ENCODE data around the gene NRP2. TPM values are rescaled to one million over a fixed set of nuclear protein-coding genes. Genes with fewer than 3 reads are reported as not detected.

Gene NRP2
- total RNA-seq, 2 donors from 2014 or later = 0.91 to 2.2 TPM

- no peaks in the 10 kb centered on the region for H3K9me3 Mint-ChIP-seq
- no peaks in the 10 kb centered on the region for H3K4me1 Mint-ChIP-seq
- H3K4me3 Mint-ChIP-seq = no peak overlapping the region
- no peak for ATAC-seq (replicated peaks)
- no peaks in the 10 kb centered on the region for H3K36me3 Mint-ChIP-seq (ENCODE audit: low read depth)
- H3K27ac Mint-ChIP-seq = no peak overlapping the region
- H3K27me3 Mint-ChIP-seq = peaks cover 42% of the 10 kb centered on the region
These were observed 82.0 kb downstream of the NRP2 start for GRCh38 chr2:205764270-205764746.

- no peaks in the 10 kb centered on the region for H3K9me3 Mint-ChIP-seq
- H3K27me3 Mint-ChIP-seq = peaks cover 40% of the 10 kb centered on the region
- no peaks in the 10 kb centered on the region for H3K36me3 Mint-ChIP-seq (ENCODE audit: low read depth)
These were observed 82.8 kb downstream of the NRP2 start for GRCh38 chr2:205765151-205765550.

DNA sequence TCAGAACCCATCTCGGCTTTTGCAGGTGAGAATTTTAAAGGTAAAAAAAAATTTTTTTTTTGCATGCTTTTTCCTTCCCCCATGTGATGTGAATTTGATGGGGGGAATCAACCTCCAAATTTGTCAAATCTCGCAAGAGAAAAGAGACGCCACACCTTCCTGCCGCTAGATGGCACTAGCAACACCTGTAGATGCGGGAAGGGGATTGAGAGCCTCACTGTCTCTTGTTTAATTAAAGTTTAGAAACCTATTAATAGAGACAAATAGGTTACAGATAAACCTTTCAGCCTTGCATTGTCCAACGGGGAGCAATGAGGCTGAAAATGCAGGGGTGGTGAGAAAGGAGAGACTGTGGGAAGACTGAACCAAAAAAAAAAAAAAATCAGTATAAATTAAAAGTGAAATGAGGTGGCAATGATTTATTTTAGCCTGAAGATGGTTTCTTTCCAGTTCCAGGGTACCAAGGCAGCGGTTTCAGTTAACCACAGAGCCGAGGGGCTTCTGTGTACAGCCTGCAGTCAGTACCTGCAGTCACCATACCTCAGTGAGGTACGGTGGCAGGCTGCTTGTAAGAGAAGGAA lies 84.6 kb downstream of the NRP2 start:
- Mint-ChIP-seq H3K27me3 (peaks cover 38% of the 10 kb centered on the region), H3K4me1 (no peaks in the 10 kb centered on the region), H3K36me3 (ENCODE audit: low read depth) (no peaks in the 10 kb centered on the region), H3K27ac (no peak overlapping the region), H3K9me3 (no peaks in the 10 kb centered on the region), H3K4me3 (no peak overlapping the region)
- ATAC-seq (replicated peaks) = no peak

More at GRCh38 chr2:205765151-205765550, 82.8 kb downstream of the NRP2 start:
- Mint-ChIP-seq H3K4me3 (no peak overlapping the region), H3K27ac (no peak overlapping the region), H3K4me1 (no peaks in the 10 kb centered on the region)
- ATAC-seq (replicated peaks) = no peak

DNA sequence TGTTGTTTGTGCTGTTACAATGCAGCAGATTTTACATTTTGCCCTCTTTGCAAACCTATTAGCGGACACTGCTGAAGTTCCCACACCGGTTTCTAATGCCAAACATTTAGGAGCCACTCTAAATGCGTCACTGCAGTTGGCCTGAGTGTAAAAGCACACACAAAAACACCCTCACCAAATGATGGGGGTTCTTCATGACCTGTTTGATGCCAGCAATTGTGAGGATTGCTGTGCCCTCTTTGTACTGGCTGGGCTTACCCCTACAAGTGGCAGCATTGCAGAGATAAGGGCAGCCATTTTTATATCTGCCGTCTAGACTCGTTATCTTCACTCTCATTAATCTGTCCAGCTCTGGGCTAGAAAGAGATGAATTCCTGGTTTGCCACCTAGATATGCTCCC lies 85.3 kb downstream of the NRP2 start:
- peaks cover 40% of the 10 kb centered on the region for H3K27me3 Mint-ChIP-seq
- H3K4me3 Mint-ChIP-seq = no peak overlapping the region
- H3K9me3 Mint-ChIP-seq = no peaks in the 10 kb centered on the region
- no peaks in the 10 kb centered on the region for H3K4me1 Mint-ChIP-seq
- no peak for ATAC-seq (replicated peaks)
- H3K36me3 Mint-ChIP-seq (ENCODE audit: low read depth) = no peaks in the 10 kb centered on the region
- no peak overlapping the region for H3K27ac Mint-ChIP-seq

DNA sequence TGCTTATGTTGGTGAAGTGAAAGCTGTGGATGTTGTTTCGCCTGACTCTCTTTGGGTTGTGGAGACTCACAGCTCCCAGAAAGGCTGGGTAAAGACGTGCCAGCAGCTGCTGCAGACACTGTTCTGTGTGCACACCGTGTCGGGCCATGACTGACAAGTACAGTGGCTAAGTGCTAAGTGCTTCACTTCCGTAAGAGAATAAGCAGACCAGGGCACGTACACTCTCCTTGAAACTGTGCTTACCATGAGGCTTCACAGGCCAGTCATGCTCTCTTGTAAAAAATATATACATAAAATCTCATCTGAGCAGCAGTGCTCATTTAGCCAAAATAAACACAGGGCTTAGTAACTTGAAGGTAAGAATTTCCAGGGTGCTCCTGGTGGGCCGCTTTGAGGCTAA lies 86.0 kb downstream of the NRP2 start:
- Mint-ChIP-seq H3K27ac (no peak overlapping the region), H3K27me3 (peaks cover 42% of the 10 kb centered on the region), H3K4me1 (no peaks in the 10 kb centered on the region), H3K9me3 (no peaks in the 10 kb centered on the region), H3K36me3 (ENCODE audit: low read depth) (no peaks in the 10 kb centered on the region), H3K4me3 (no peak overlapping the region)
- no peak for ATAC-seq (replicated peaks)

GRCh38 chr2:205768815-205769494 lies 86.7 kb downstream of the NRP2 start:
- H3K36me3 Mint-ChIP-seq (ENCODE audit: low read depth) = no peaks in the 10 kb centered on the region
- H3K4me1 Mint-ChIP-seq = no peaks in the 10 kb centered on the region
- no peak for ATAC-seq (replicated peaks)
- H3K9me3 Mint-ChIP-seq = no peaks in the 10 kb centered on the region
- no peak overlapping the region for H3K27ac Mint-ChIP-seq
- no peak overlapping the region for H3K4me3 Mint-ChIP-seq
- peaks cover 44% of the 10 kb centered on the region for H3K27me3 Mint-ChIP-seq

DNA sequence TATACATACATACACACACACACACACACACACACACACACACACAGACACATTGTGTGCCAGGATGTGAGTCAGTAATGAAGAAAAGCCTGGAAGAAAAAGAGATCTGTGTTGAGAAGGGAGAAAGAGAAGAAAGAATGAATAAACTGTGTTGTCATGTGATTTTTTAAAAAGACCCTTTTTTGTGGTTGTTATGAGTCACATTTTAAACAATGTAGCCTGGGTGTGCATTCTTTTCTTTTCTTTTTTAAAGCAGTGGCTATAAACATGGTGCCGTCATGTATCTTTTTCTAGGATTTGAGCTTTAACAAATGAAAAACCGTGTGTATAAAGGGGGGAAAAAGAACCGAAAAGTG lies 87.2 kb downstream of the NRP2 start:
- no peak overlapping the region for H3K27ac Mint-ChIP-seq
- H3K27me3 Mint-ChIP-seq = peaks cover 46% of the 10 kb centered on the region
- H3K4me3 Mint-ChIP-seq = no peak overlapping the region
- H3K36me3 Mint-ChIP-seq (ENCODE audit: low read depth) = no peaks in the 10 kb centered on the region
- no peak for ATAC-seq (replicated peaks)
- no peaks in the 10 kb centered on the region for H3K4me1 Mint-ChIP-seq
- H3K9me3 Mint-ChIP-seq = no peaks in the 10 kb centered on the region

- ATAC-seq (replicated peaks) = no peak
- Mint-ChIP-seq H3K9me3 (no peaks in the 10 kb centered on the region), H3K27me3 (peaks cover 47% of the 10 kb centered on the region), H3K27ac (no peak overlapping the region), H3K4me3 (no peak overlapping the region), H3K36me3 (ENCODE audit: low read depth) (no peaks in the 10 kb centered on the region), H3K4me1 (no peaks in the 10 kb centered on the region)
These were observed 87.6 kb downstream of the NRP2 start for GRCh38 chr2:205769879-205770278.

- no peak overlapping the region for H3K27ac Mint-ChIP-seq
- no peak for ATAC-seq (replicated peaks)
- peaks cover 46% of the 10 kb centered on the region for H3K27me3 Mint-ChIP-seq
- H3K4me3 Mint-ChIP-seq = no peak overlapping the region
- no peaks in the 10 kb centered on the region for H3K36me3 Mint-ChIP-seq (ENCODE audit: low read depth)
- no peaks in the 10 kb centered on the region for H3K4me1 Mint-ChIP-seq
- no peaks in the 10 kb centered on the region for H3K9me3 Mint-ChIP-seq
These were observed 88.3 kb downstream of the NRP2 start for GRCh38 chr2:205770577-205770976.

DNA sequence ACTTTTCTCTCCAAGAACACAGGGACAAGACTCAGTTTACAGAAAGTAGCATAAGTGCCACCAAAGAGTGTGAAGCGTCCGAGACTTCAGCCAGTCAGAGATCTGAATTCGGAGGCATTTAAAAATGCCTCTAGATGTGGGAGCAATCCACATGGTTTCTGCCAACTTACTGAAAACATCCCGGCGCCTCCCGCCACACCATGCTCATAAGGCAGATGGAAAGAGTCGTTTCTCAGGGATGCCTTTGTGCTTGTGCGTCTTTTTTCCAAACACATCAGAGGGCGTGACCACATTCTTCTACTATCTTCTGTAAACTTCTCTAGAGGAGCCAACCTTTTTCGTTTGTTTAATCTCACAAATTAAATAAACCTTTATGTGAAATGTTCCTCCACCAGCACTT lies 88.7 kb downstream of the NRP2 start:
- peaks cover 47% of the 10 kb centered on the region for H3K27me3 Mint-ChIP-seq
- no peaks in the 10 kb centered on the region for H3K4me1 Mint-ChIP-seq
- H3K27ac Mint-ChIP-seq = no peak overlapping the region
- ATAC-seq (replicated peaks) = no peak
- no peaks in the 10 kb centered on the region for H3K36me3 Mint-ChIP-seq (ENCODE audit: low read depth)
- H3K4me3 Mint-ChIP-seq = no peak overlapping the region
- H3K9me3 Mint-ChIP-seq = no peaks in the 10 kb centered on the region

DNA sequence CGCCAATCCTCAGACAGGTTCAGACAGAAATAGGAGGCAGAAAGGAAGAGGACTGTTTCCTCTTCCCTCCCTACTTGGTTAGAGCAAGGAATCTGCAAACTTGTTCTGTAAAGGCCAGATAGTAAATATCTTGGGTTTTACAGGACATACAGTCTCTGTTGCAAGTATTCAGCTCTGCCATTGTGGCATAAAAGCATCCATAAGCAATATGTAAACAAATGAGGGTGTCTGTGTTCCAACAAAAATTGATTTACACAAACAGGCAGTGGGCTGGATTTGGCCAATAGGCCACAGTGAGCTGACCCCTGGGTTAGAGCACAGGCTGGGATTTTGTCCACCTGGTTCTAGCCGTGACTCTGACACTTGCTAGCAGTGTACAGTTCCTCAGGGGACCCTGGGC lies 89.4 kb downstream of the NRP2 start:
- ATAC-seq (replicated peaks) = no peak
- H3K4me3 Mint-ChIP-seq = no peak overlapping the region
- H3K4me1 Mint-ChIP-seq = no peaks in the 10 kb centered on the region
- H3K27me3 Mint-ChIP-seq = peaks cover 50% of the 10 kb centered on the region
- no peaks in the 10 kb centered on the region for H3K36me3 Mint-ChIP-seq (ENCODE audit: low read depth)
- no peak overlapping the region for H3K27ac Mint-ChIP-seq
- H3K9me3 Mint-ChIP-seq = no peaks in the 10 kb centered on the region

DNA sequence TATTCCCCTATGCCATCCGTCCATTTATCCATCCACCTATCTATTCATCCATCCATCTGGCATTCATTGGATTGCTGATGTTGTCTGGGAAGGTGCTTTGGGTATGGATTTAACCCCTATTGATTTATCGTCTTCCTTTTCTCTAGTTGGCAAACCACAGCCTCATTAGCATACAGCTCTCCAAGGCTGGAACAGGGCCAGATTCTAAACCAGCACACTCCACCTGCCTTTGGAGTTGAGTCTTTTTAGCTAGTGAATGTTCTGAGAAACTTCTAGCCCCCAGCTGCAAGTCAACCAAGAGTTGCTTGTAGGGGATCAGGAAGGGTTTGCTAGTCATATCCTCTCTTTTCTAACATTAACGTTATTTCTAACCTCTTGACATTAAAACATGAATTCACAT lies 90.7 kb downstream of the NRP2 start:
- no peak overlapping the region for H3K27ac Mint-ChIP-seq
- no peaks in the 10 kb centered on the region for H3K4me1 Mint-ChIP-seq
- no peak for ATAC-seq (replicated peaks)
- H3K9me3 Mint-ChIP-seq = no peaks in the 10 kb centered on the region
- H3K27me3 Mint-ChIP-seq = peaks cover 50% of the 10 kb centered on the region
- no peaks in the 10 kb centered on the region for H3K36me3 Mint-ChIP-seq (ENCODE audit: low read depth)
- H3K4me3 Mint-ChIP-seq = no peak overlapping the region

- no peaks in the 10 kb centered on the region for H3K36me3 Mint-ChIP-seq (ENCODE audit: low read depth)
- H3K27me3 Mint-ChIP-seq = peaks cover 50% of the 10 kb centered on the region
- no peak overlapping the region for H3K4me3 Mint-ChIP-seq
- H3K27ac Mint-ChIP-seq = no peak overlapping the region
- no peaks in the 10 kb centered on the region for H3K9me3 Mint-ChIP-seq
- no peak for ATAC-seq (replicated peaks)
- no peaks in the 10 kb centered on the region for H3K4me1 Mint-ChIP-seq
These were observed 91.7 kb downstream of the NRP2 start for GRCh38 chr2:205773989-205774388.

- Mint-ChIP-seq H3K27me3 (peaks cover 47% of the 10 kb centered on the region), H3K36me3 (ENCODE audit: low read depth) (no peaks in the 10 kb centered on the region), H3K4me1 (no peaks in the 10 kb centered on the region), H3K9me3 (no peaks in the 10 kb centered on the region), H3K27ac (no peak overlapping the region), H3K4me3 (no peak overlapping the region)
- ATAC-seq (replicated peaks) = no peak
These were observed 93.0 kb downstream of the NRP2 start for GRCh38 chr2:205775097-205775877.

DNA sequence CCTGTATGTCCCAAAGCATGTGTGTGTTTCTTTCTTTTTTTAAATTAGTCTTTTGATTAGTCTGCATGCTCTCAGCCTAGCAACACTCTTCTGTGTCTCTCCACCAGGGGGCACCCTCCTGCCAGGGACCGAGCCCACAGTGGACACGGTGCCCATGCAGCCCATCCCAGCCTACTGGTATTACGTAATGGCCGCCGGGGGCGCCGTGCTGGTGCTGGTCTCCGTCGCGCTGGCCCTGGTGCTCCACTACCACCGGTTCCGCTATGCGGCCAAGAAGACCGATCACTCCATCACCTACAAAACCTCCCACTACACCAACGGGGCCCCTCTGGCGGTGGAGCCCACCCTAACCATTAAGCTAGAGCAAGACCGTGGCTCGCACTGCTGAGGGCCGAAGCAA lies 93.8 kb downstream of the NRP2 start:
- Mint-ChIP-seq H3K9me3 (no peaks in the 10 kb centered on the region), H3K27me3 (peaks cover 41% of the 10 kb centered on the region), H3K27ac (no peak overlapping the region), H3K36me3 (ENCODE audit: low read depth) (no peaks in the 10 kb centered on the region), H3K4me3 (no peak overlapping the region), H3K4me1 (no peaks in the 10 kb centered on the region)
- no peak for ATAC-seq (replicated peaks)

All from activated T-helper 17 cell treated with anti-CD3 and anti-CD28 coated beads, Interleukin-2, amount 50 U/mL, for 72 hours (primary cell).